Astrocyte (in vitro differentiated cells and primary cell): ENCODE measurements around the gene MLN.

ENCODE experiments used
- CTCF ChIP-seq: IDR thresholded peaks from 2 replicates; pipeline ENCODE4 v1.5.1; 2011; ENCODE audit warnings: low read depth, mild to moderate bottlenecking, inconsistent platforms, low read length, moderate library complexity; ENCODE audit not compliant: insufficient read depth
- EZH2 ChIP-seq: IDR thresholded peaks from 2 replicates; pipeline ENCODE4 v1.6.1; 2012; ENCODE audit warnings: mild to moderate bottlenecking, low read length, inconsistent platforms; ENCODE audit not compliant: insufficient read depth

- TF ChIP-seq CTCF (no peak), EZH2 (no peak)
Observed at GRCh38 chr6:33754222-33754621, 49.6 kb downstream of the MLN start.
